Brain pericyte (primary cell): Measurements from ENCODE around the gene TMPO.
A peak's percentile ranks its signal among the peaks of the same experiment; 100 is the strongest.
"Not testable (repeated sequence)": the region's sequence is repeated elsewhere in the genome, so short reads cannot be mapped to it uniquely, and the experiment has no call there.

Experiments
- DNase-seq: peaks from one replicate; pipeline ENCODE4 v3.0.0-alpha.2; 2012; ENCODE audit warnings: low read depth, low spot score

The TMPO gene, protein sequence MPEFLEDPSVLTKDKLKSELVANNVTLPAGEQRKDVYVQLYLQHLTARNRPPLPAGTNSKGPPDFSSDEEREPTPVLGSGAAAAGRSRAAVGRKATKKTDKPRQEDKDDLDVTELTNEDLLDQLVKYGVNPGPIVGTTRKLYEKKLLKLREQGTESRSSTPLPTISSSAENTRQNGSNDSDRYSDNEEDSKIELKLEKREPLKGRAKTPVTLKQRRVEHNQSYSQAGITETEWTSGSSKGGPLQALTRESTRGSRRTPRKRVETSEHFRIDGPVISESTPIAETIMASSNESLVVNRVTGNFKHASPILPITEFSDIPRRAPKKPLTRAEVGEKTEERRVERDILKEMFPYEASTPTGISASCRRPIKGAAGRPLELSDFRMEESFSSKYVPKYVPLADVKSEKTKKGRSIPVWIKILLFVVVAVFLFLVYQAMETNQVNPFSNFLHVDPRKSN

DNA sequence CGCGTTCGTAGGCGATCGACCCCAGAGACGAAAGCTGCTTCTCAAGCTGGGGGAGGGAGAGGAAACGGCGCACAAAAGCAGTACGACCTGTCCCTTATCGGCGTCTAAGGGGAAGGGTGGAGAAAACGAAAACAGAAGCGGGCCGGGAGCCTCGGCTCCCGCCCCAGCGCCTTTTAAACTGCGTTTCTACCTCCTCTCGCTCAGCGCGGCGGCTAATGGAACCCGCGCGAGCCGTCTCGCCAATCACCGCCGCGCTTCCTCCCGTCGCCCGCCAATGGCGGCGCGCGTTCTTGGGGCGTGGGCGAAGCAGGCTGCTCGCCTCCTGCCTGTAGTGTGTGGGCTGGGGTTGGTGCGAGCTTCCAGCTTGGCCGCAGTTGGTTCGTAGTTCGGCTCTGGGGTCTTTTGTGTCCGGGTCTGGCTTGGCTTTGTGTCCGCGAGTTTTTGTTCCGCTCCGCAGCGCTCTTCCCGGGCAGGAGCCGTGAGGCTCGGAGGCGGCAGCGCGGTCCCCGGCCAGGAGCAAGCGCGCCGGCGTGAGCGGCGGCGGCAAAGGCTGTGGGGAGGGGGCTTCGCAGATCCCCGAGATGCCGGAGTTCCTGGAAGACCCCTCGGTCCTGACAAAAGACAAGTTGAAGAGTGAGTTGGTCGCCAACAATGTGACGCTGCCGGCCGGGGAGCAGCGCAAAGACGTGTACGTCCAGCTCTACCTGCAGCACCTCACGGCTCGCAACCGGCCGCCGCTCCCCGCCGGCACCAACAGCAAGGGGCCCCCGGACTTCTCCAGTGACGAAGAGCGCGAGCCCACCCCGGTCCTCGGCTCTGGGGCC lies at the start of gene TMPO:
Gene TMPO, plus strand, starts transcription at position 304 of the 824 bp plus-strand sequence. Its CDS starts 278 bp downstream, at position 582.
- DNase-seq, result peak; percentile 86

DNA sequence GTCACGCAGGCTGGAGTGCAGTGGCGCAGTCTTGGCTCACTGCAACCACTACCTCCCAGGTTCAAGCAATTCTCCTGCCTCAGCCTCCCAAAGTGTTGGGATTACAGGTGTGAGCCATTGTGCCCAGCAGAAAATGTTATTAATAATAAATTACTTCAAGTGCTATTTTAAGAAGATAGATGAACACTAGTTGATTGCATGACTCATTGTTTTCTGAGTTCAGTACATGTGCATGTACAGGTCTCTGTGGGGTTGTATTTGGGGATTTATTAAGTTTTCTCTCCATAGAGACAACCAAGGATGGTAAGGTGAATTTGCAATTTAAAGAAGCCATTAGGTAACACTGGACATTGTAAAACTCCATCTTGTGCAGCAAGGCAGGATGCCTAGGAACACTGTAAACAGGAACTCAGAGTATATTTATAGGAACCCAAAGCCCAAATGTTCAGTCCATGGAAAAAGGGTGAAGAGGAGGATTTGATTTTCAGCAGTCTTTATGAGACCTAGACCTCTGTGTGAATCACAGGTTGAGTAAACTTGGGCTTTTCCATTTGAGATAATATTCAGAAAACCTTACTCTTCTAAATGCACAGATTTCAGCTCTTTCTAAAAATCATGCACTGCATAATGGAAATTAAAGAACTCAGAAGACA lies 49.3 kb upstream of the TMPO start:
- no peak for DNase-seq

DNA sequence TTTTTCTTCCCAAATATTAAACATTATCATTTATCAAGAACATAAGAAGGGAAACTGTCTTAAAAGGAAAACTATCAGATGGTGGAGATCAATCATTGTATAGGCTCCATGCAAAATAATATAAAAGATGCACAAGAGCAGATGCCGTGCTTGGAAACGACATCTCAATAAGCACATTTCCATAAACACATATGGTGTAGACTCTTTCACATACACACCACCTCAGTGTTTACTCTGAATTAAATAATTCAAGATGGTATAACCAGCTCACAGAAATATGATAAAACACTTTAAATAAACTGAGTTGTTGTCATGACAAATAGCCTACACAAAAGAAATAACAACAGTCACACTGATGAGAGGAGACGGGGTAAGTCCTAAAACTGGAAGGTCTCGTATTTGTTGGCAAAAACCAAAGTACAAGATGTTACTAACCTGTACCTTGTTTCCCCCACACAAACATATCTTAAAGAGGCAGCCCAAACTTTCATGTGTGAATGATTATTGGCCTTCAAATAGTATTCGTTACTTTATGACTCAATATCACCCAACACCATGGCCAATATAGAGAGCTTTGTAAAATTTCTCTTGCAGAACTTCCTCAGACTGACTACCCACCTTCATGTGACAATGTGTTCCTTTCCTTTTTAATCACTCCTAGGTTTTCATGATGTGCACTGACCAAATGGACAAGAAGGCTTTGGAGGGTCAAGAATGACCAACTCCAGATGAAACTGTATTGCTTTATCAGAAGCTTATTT lies 48.6 kb upstream of the TMPO start:
- DNase-seq, result no peak

DNA sequence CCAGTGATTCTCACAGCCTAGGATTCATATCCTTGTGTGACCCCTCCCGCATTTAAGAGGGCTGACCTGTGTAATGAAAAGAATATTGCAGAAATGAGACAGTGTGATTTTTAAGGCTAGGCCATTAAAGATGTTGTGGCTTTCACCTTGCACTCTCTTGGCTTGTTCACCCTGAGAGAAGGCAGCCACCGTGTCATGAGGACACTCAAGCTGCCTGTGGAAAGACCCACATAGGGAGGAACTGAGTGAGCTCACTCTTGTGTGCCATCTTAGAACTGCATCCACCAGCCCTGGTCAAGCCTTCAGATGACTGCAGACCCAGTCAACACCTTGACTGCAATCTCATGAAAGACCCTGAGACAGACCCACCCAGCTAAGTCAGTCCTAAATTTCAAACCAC lies 46.3 kb upstream of the TMPO start:
- no peak for DNase-seq

DNA sequence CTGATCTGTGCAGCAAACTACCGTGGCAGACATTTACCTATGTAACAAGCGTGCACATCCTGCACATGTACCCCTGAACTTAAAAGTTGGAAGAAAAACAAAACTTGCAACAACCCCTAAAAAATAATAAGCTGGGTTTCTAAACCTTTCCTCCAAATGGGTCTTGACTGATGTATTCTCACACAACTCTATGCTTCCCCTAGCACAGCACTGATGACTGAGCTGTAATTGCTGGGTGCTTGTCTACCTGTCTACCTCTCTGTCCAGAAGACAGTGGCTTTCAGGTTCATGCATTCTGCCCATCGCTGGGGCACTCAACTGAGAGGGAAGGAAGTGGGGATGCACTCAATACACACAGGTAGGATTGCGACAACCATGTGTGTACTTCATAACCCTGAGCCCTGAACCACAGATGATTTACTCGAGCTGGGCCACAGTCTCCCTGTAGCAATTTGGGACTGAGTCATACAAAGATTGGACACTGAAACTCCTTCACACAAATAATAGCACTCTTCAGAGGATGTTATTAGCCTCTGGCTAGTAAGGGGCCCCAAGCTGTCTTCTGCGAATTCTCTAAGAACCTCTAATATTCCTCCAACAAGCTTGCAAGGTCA lies 44.8 kb upstream of the TMPO start:
- no peak for DNase-seq

DNA sequence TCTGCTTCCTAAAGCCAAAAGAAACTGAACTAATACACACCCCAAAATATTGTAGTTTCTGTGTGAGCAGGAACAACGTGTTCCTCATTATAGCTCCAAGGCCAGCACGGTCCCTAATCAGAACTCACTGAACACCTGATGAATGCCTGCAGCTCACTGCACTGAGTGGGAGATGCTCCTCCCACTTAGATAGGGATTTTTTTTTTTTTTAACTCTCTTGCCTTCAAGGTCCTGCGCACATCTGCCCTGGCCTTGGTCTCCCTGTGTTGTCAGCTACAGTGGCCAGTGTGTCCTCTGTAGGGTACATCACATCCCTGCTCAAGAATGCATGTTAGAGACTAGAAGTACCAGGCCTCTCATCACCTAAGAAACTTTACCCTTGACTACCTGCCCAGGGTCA lies 44.3 kb upstream of the TMPO start:
- no peak for DNase-seq

DNA sequence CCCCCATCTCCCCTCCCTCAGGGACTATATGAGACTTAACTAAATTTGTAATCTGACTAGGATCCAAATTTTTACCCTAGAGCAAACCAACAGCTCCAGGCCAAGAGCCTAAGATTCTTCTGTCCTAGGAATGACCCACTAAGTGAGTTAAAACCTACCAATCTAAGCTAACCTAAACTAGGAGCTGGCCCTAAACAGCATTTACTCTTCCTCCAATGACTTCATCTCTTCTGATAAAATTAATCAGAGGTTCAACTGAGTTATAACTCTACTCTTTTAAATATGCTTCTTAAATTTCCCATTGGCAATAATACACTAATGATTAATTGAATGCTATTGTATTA lies 39.9 kb upstream of the TMPO start:
- no peak for DNase-seq

DNA sequence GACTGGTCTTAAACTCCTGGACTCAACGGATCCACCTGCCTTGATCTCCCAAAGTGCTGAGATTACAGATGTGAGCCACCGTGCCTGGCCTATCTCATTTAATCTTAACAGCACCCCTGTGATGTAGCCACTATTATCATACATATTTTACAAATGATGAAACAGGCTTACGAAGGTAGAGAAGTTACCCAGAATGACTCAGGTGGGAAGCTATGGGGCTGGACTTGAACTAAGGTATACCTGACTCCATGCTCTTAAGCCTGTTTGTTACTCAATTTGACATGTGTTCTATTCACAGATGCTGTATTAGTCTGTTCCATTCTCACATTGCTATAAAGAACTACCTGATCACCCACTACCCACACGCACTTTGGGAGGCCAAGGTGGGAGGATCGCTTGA lies 36.8 kb upstream of the TMPO start:
- DNase-seq, result no peak

DNA sequence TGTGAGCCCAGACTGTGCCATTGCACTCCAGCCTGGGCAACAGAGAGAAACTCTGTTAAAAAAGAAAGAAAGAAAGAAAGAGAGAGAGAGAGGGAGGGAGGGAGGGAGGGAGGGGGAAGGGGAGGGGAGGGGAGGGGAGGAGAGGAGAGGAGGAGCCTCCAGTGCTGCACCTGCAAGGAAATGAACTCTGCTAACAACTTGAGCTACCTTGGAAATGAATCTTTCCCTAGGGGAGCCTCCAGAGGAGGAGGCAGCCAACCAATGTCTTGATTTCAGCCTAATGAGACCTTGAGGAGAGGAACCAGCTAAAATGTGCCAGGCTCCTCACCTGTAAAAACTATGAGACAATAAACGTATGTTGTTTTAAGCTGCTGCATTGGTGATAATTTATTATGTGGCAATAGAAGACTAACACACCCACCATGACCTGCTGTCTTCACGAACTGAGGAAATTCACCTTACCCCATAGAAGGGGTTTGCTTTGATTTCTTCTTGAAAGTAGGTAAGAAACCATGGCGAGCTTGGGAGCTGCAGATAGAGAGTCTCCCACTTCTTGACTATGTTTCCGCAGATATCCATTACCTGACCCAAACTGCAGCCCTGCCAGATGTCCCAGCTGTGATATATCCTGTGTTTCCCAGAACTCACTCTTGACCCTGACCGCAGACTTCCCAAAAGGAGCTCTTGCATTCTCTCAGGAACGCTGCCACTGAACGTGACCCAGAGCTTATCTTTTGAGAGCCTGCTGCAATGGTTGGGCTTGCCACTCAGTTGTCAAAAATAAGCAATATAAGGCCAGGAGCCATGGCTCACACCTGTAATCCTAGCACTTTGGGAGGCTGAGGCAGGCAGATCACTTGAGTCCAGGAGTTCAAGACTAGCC lies 31.5 kb upstream of the TMPO start:
- no peak for DNase-seq

DNA sequence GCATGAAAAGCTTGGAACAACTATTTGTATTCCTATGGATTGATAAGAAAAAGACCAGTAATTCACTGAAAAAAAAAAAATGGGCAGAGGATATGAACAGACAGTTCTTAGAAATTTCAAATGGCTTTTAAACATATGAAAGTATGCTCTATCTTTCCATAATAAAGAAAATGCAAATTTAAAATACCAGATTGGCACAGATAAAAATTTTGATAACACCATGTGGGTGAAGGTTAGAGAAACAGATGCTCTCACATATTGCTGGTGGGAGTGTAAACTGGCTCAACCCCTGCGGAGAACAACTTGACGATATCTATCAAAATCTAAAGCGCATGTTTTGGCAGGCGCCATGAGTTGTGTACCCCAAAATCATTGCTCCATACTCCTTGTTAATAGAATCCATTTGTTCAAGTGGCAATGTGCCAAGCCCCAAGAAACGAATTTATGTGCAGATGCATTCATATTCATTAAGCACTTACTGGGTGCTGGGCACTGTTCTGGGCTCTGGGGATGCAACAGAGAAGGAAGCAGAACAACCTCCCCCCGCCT lies 29.5 kb upstream of the TMPO start:
- no peak for DNase-seq

DNA sequence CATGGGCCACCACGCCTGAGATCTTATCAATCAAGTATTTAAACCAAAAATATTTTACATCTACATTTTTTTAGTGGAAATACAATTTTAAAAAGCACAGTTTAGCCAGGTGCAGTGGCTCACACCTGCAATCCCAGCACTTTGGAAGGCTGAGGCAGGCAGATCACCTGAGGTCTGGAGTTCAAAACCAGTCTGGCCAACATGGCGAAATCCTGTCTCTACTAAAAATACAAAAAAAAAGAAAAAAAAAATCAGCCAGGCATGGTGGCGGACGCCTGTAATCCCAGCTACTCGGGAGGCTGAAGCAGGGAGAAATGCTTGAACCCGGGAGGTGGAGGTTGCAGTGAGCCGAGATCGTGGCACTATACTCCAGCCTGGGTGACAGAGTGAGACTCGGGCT lies 27.0 kb upstream of the TMPO start:
- DNase-seq, result not testable (repeated sequence)

DNA sequence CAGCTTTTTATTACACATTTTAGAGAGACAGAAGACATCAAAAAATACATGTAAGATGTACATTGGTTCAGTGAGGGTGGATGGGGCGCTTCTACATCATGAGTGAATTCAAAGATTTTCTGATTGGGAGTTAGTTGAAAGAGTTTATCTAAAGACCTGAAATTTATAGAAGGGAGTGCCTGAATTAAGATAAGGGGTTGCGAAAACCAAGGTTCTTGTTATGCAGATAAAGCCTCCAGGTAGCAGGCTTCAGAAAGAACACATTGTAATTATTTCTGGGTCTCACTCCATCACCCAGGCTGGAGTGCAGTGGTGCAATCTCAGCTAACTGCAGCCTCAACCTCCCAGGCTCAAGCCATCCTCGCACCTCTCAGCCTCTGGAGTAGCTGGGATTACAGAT lies 26.2 kb upstream of the TMPO start:
- no peak for DNase-seq

DNA sequence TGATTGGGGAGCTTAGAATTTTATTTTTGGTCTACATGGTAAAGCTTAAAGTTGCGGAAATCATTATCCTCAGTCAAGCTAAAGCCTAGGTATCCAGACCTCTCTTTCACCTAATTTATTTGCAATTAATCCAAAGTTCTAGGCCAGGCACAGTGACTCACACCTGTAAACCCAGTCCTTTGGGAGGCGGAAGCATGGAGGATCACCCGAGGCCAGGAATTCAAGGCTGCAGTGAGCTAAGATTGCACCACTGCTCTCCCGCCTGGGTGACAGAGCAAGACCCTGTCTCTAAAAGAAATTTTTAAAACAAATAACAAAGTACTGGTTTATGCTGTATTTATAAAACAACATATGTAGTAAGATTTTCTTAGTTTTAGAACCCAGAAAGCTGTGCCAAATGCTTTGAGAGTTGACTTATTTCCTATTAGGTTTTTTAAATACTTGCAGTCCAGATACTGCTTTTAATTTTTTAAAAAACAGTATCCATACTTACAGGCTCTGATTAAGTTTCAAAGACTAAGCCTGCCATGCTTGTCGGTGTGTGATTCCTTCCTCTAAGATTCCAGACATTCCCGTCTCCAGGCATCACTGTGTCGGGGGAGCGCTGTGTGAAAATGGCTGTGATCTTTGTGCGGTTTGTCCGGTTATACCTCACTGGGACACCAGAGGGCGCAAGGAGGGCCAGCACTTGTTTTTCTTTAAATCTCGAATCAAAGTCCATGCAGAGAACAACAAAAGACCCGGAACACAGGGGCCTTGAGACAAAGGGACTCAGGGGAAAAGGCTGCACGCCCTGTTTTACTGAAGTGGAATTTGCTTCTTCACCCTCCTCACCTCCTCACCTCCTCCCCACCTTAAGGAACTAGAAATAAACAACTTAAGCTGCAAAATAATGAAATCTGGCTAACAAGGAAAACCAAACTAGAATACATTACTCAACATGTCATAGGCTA lies 24.6 kb upstream of the TMPO start:
- peak; percentile 61 for DNase-seq

DNA sequence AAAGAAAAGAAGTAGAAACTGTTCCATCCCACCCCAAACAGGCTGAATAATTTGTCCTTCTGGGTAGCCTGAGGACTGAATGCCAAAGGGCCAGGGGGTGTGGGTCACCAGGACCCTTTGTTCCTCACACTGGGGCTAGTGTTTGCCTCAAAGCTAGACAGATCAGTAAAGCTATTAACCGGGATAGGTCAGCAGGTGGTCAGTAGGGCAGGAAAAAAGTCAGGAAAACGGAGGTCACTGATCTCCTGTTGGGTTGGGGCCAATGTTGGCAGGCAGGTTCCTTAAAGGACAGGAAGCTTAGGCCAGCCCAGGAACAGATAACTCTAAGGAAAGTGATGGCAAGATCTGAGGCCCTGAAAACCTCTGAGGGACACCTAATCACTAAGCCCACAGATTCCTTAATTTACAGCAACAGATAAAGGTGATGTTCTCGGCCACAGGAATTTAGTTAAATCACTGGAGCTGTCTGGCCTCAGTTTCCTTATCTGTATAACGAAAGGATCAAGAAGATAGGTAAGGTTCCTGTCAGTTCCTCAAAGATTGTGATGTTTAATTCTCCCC lies 22.7 kb upstream of the TMPO start:
- DNase-seq, result no peak

DNA sequence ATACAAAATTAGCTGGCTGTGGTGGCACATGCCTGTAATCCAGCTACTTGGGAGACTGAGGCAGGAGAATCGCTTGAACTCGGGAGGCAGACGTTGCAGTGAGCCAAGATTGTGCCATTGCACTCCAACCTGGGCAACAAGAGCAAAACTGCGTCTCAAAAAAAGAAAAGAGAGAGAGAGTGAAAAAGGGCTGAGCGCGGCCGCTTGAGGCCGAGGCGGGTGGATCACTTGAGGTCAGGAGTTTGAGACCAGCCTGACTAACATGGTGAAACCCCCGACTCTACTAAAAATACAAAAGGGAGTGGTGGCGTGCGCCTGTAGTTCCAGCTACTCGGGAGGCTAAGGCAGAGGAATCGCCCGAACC lies 14.1 kb upstream of the TMPO start:
- DNase-seq, result not testable (repeated sequence)

DNA sequence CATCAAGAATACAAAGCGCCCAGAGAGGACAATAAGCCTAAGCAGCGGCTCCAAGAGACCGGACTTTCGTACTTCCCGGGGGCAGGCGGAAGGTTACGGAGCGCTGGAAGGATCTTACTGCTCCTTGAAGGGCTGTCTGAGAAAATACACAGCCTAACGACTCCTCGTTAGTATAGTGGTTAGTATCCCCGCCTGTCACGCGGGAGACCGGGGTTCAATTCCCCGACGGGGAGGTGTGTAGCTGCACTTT lies 12.1 kb upstream of the TMPO start:
- peak; percentile 89 for DNase-seq

DNA sequence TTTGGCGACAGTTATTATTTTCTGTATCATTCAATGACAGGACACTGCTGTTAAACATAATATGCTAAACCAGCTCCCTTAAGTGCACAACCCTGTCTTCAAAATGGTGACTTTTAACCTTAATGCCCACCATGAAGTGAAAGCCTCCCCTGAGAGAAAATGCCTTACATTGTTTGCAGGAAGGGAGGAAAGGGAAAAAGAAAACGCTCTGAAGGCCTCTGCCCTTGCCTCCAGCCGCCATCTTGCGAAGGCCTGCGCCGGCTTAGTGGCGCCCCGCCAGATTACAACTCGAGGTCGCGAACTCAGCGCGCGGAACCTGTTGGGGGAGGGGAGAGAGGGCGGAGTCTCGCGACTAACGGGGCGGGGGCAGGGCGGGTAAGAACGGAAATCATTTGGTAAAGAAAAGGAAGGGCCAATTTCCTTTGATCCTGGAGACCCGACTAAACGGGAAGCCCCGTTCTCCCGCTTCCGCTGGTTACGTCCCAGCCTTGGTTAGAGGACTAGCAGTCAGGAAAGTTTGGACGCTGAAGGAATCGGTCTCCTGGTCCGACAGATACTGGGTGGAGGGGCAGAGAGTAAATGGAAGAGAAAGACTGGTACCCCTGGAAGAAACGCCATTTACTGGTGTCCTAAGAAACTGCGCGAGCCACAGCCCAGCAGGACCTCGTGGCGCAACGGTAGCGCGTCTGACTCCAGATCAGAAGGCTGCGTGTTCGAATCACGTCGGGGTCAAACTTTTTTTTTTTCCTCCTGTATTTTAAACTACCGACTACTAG lies 11.6 kb upstream of the TMPO start:
- peak; percentile 92 for DNase-seq

DNA sequence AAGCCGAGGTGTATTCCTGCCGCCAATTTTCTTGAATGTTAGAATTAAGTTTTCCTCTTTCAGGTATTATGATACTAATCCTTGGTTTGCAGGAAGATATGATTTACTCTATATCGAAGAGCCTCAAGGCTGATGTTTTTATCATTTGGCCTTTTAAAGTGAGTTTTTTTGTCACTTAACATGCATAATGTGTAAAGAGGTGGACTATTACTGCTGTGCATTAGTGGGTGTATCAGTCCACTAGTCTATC lies 11.1 kb upstream of the TMPO start:
- no peak for DNase-seq
